Right lung (tissue), 5 donors: ENCODE data around the gene RAC2. TPM values are rescaled to one million over a fixed set of nuclear protein-coding genes. Genes with fewer than 3 reads are reported as not detected.

Source experiments
- DNase-seq, 2 donors: peaks; one replicate each; pipeline ENCODE4 v3.0.0-alpha.2; 2013
- polyA plus RNA-seq, 5 donors: library from polyadenylated mRNA; unstranded; fragments of 120-200 nt; gene quantifications; one replicate each; pipeline versions ENCODE4 v1.2.1 to v1.2.3, GENCODE V29; 2013; ENCODE audit warnings: inconsistent platforms in 1 of 5, low replicate concordance in 1 of 5; ENCODE audit not compliant: insufficient read length in 5 of 5, insufficient read depth in 1 of 5

RAC2 gene
- polyA plus RNA-seq, 5 donors: 6.7 to 11.6 (median 8.1) TPM

DNA sequence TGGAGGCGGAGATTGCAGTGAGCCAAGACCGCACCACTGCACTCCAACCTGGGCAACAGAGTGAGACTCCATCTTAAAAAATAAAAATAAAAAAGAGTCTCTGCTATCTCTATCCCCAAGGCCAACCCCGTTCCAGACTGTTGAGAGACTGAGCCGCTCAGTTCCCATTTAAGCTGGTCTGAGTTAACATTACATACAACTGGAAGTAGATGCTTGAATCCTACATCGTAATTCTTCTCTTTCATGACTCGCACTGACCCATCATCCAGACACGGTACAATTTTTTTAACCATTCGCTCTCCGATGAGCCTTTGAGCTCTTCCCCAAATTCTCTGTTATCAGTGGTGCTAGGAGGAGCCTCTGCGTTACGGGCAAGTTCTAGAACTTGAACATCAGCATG, 33.3 kb upstream of the RAC2 start:
- DNase-seq: no peak

- DNase-seq: no peak
Measured at GRCh38 chr22:37276776-37277175, 32.7 kb upstream of the RAC2 start.

DNA sequence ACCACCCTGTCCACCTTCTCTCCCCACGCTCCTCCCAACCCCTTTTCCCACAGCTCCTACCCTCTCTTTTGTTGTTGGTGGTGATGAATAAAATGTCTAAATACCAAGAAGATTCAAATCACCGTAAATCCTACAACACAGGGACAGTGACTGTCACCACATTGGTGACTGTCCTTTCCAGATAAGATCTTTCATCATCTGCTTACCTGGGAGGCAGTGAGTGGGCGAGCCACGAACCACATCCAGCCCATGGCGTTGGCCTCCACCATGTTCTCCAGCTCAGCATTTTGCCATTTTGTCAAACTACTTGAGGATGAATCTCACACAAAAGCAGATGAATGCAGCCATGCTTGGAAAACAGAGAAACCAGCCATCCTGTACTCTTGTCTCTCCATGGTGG, 31.6 kb upstream of the RAC2 start:
- no peak for DNase-seq

DNA sequence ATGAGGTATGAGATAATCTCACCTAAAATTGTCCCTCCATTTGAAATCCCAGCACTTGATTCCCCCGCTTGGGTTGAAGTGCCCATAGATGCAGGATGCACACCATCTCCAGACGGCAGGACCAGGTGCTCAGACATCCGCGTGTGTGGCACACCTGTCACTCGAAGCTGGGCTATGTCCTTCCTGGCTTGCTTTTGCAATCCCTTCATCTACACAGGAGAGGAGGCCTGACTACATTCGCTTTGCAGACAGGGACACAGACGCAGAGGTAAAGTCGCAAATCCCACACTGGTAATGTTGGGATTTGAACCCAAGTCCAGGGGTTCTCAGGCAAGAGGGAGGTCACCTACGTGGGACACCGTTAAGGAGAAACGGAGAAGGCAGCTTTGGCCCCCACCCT, 31.1 kb upstream of the RAC2 start:
- DNase-seq: no peak

DNA sequence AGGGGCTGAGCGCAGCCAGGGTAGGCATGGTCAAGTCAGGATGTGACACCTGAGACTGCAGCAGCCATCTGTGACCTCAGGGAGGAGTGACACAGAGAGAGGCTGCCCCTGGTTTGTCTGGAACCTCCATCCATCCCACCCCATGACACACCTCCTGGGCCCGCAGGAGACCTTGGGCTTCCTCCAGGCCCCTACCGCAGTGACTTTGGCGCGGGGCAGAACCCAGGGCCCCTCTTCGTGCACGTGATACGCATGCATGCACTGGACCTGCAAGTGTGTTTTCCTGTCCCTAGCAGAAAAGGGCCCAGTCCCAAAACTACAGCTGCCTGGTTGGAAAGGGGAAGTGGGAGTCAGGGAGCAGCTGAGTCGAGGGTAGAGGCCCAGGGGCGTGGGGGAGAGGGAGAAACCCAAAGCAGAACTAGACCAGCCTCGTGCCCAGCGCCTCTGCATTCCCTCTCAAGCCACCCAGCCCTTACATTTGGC, 30.4 kb upstream of the RAC2 start:
- DNase-seq: no peak

DNA sequence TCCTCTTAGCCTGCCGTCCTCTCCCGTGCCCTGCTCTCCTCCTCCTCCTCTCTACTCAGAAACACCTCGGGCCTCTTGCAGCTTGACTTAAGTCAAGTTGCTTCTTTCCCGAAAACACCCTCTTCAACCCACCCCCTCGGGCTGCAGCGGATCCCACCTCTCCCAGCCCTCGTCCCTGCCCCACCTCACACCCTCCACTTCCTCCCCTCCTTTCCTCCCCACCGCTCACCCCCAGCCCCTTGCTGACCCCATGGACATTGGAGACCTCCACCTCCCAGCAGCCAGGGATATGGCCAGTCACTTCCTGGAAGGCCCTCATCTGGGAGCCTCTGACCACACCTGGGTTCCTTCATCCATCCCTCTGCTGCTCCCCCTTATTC, 29.8 kb upstream of the RAC2 start:
- DNase-seq: no peak

- DNase-seq: no peak
Measured at GRCh38 chr22:37273126-37273845, 29.2 kb upstream of the RAC2 start.

DNA sequence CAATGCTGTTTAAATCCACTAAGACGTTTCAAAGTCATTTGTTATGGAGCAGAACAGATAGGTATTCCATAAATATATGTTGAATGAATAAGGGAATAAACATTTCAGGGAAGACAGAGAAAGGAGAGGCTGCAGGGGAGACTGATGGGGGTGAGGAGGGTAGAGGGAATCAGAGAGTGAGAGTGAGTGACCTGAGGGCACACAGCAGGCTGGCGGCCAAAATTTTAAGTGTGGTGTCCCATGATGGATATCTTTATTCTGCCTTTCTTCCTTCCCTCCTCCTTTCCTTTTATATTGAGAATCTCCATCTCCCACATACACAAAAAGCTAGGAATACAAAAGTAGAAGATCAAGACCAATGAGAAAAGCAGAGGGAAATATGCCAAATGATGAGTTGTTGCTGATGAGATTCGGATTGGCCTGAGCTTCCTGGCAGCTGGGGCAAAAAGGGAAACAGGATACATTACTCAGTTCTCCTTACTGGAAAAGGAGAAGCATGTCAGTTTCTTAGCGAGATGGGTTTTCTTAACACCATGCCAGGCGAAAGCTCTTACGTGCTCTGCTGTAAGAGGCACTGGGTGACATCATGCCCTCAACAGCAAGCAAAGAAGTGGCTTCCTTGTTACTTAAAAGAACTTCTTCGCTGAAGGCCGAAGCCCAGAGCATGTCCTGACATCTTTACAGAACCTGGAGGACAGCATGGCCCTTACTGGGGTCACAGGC, 27.0 kb upstream of the RAC2 start:
- no peak for DNase-seq

- no peak for DNase-seq
Measured at GRCh38 chr22:37269936-37270678, 26.0 kb upstream of the RAC2 start.

DNA sequence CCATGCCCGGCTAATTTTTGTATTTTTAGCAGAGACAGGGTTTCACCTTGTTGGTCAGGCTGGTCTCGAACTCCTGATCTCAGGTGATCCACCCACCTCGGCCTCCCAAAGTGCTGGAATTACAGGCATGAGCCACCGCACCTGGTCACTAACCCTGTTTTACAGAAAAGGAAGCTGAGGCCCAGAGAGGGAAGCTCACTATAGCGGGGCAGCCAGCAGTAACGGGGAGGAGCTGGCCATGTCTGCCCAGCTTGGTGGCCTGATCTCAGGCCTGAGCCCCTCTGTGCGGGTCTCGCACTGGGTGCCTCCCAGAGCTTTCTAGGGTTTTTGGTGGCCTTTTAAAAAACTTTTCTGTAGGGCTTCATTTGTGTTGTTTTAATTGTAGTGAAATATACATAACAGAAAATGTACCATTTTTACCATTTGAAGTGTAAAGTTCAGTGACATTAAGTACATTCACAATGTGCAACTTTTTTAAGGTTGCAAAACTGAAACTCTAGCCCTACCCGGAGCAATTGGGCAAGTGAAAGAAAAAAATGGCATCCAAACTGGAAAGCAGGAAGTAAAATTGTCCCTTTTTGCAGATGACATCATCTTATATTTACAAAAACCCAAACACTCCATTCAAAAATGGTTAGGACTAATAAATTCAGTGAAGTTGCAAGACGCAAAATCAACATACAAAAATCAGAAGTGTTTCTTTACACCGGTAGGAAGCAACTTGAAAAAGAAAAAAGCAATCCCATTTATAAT, 23.8 kb upstream of the RAC2 start:
- DNase-seq: no peak

- DNase-seq: peak; percentile 33 to 45
Measured at GRCh38 chr22:37267135-37267587, 23.1 kb upstream of the RAC2 start.

DNA sequence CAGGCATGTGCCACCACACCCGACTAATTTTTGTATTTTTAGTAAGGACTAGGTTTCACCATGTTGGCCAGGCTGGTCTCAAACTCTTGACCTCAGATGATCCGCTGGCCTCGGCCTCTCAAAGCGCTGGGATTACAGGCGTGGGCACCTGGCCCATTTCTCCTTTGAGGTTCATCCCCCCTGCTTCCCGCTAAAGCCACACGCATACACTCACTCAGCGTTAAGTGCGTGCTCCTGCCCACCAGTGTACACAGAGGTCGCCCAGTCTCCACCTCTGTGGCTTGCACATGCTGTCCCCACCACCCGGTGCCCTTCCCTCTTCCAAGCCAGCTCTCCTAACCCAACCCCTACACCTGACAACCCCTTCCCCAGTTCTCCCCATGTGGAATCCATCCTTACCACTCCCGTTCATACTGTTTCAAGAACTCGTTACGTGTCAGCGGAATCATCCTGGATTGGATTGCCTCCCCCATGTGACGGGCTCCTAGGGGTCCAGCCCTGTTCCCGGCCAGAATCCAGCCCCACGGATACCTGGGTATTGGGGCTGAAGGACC, 22.6 kb upstream of the RAC2 start:
- DNase-seq: no peak

GRCh38 chr22:37263966-37264887, 20.2 kb upstream of the RAC2 start:
- DNase-seq: no peak

GRCh38 chr22:37262346-37262745, 18.3 kb upstream of the RAC2 start:
- DNase-seq: no peak

DNA sequence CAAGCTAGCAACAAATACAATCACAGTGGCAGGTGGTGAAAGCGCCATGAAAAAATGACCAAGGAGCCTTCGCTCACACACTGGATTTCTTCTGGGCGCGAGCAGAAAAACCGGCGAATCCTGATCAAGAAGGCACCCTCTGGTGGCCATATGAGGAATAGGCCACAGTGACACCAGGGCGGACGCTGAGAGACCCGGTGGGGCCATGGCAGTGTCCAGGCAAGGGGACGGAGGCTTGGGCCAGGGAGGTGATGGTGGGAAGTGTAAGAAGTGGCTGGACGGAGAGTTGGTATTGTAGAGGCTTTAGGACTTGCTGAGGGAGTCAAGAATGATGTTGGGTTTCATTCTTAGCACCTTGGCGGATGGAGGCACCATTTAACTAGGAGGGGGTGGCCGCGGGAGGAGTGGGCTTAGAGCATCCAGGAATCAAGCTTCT, 16.9 kb upstream of the RAC2 start:
- no peak for DNase-seq

GRCh38 chr22:37260155-37260795, 16.2 kb upstream of the RAC2 start:
- no peak for DNase-seq

DNA sequence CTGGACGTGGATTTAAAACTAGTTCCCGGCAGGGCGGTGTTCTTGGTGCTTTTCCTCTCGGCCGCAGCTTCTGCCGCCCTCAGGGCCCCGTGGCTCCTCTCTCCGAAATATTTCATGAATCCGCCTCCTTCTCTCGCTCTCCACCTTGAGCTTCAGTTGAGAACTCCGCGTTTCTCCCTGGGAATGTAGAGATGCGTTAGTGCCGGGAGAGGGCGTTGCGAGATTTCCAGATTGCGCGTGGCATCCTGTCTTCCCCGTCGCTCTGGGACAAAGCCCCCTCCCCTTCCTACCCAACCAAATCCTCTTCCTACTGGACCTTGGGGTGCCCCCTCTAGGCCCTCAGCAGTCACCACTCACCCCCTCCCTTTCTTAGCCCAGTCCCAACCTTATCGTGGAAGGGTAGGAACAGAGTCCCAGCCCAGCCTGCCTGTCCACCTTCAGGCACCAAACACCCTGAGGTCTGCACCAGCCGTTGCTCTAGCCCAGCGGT, 15.5 kb upstream of the RAC2 start:
- DNase-seq: no peak

DNA sequence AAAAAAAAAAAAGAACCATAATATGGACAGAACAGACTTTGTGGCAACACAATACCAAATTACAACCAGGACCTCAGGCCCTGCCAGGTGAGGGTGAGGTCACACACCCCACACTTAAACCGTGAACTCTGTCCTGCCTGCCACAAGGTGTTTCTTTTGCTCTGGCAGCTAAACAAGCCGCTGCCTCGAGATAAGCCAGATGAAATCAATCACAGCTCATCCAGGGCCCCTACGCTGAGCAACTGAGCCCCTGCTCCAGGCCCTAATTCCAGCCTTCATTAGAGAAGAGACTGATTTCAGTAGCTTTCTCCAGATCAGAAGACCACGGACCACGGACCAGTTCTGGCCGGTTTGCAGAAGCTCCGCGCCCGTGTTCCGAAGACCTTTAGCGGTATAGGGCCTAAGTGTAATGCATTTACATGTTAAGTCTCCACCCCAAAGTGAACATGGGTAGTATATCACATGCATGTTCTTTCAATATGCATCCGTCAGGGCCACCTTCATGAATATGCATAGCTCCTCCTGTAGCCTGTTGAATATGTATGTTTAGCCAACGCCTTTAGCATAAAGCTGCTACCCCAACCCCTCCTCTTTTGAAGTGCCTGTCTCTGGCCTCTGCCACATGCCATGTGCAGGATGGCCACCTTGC, 14.8 kb upstream of the RAC2 start:
- DNase-seq: no peak
